GM12878 (cell line): ENCODE results near the gene STK33. TPM values are rescaled to one million over a fixed set of nuclear protein-coding genes. Genes with fewer than 3 reads are reported as not detected.

Source experiments
- ATAC-seq: fragments of 200-7000 bp; cut with Tn5 transposase; 3 replicates; pipeline ENCODE4 v1.9.1; 2020; ENCODE audit warnings: mild to moderate bottlenecking, moderate library complexity
- BruUV-seq: library from RNA; stranded (reverse); fragments of 400-500 nt; replicated peaks from 2 replicates; lab custom pipeline; 2021; lab: Mats Ljungman, UMichigan
- CTCF ChIA-PET: fragments of 300-600 bp; sonication (Branson Sonifier 250); formaldehyde crosslinking; extraction: SDS; loops from one replicate; lab custom pipeline; 2021; ENCODE audit warnings: inconsistent platforms; lab: Yijun Ruan, JAX
- POLR2A ChIA-PET: fragments of 350-600 bp; formaldehyde crosslinking; extraction: SDS; loops from one replicate; lab custom pipeline; 2021; ENCODE audit warnings: inconsistent platforms; lab: Charles Lee
- RAD21 ChIA-PET: fragments of 300-600 bp; sonication (Branson Sonifier 250); formaldehyde crosslinking; loops from one replicate; lab custom pipeline; 2023; ENCODE audit warnings: antibody characterized with exemption; ENCODE audit not compliant: unreplicated experiment; lab: Charles Lee
- SMC1A ChIA-PET: fragments of 300-600 bp; sonication (Branson Sonifier 250); formaldehyde crosslinking; loops from one replicate; lab custom pipeline; 2023; ENCODE audit not compliant: unreplicated experiment, uncharacterized antibody; lab: Charles Lee
- DNase-seq: peaks from one replicate; pipeline ENCODE4 v3.0.0-alpha.2; 2011; ENCODE audit warnings: low read depth, low spot score
- FAIRE-seq: peaks from 3 replicates; lab custom pipeline; 2011; peaks lifted over from hg19 to GRCh38; lab: Jason Lieb, UNC
- H2AFZ ChIP-seq: 2 replicates; pipeline ENCODE4 v1.6.0; 2011; ENCODE audit warnings: low read depth, low read length, control low read depth; ENCODE audit not compliant: control insufficient read depth
- H3K27ac ChIP-seq: 2 replicates; pipeline ENCODE4 v1.5.1; 2011; ENCODE audit warnings: control low read depth; ENCODE audit not compliant: control insufficient read depth, insufficient read depth
- H3K27me3 ChIP-seq, 2 experiments: replicated peaks in 1 of 2; 2 replicates each; pipeline versions ENCODE4 v1.6.0 to v1.6.1; 2011; ENCODE audit warnings: low read length in 1 of 2; ENCODE audit not compliant: control insufficient read depth in 2 of 2, insufficient read depth in 2 of 2
- H3K36me3 ChIP-seq, 2 experiments: 2 replicates each; pipeline ENCODE4 v1.5.1; 2011; ENCODE audit warnings: low read length in 1 of 2; ENCODE audit not compliant: control insufficient read depth in 2 of 2, insufficient read depth in 2 of 2
- H3K4me1 ChIP-seq: 2 replicates; pipeline ENCODE4 v1.6.1; 2011; ENCODE audit warnings: mild to moderate bottlenecking, low read length, moderate library complexity, mixed read lengths; ENCODE audit not compliant: control insufficient read depth, insufficient read depth
- H3K4me2 ChIP-seq: 2 replicates; pipeline ENCODE4 v1.6.0; 2011; ENCODE audit warnings: control low read depth; ENCODE audit not compliant: control insufficient read depth, insufficient read depth
- H3K4me3 ChIP-seq: fragments of 200-600 bp; sonication (generic); 2 replicates; pipeline ENCODE4 v1.5.1; 2016
- H3K79me2 ChIP-seq: 2 replicates; pipeline ENCODE4 v1.6.0; 2011; ENCODE audit warnings: low read length; ENCODE audit not compliant: control insufficient read depth, insufficient read depth
- H3K9ac ChIP-seq: 2 replicates; pipeline ENCODE4 v1.8.0; 2011; ENCODE audit warnings: low read length, control low read depth, mixed read lengths; ENCODE audit not compliant: control insufficient read depth, insufficient read depth
- H3K9me3 ChIP-seq: replicated peaks from 3 replicates; pipeline ENCODE4 v1.5.1; 2011; ENCODE audit warnings: mild to moderate bottlenecking, low read length; ENCODE audit not compliant: control insufficient read depth, insufficient read depth
- H4K20me1 ChIP-seq: 2 replicates; pipeline ENCODE4 v1.6.0; 2011; ENCODE audit not compliant: control insufficient read depth, insufficient read depth
- CHD2 ChIP-seq: IDR thresholded peaks from 2 replicates; pipeline ENCODE4 v1.6.1; 2011; ENCODE audit warnings: low read depth, low read length, improper control_type of control experiment, borderline replicate concordance
- CHD4 ChIP-seq: fragments of 200-600 bp; sonication (generic); IDR thresholded peaks from 2 replicates; pipeline ENCODE4 v1.6.1; 2016; ENCODE audit warnings: mild to moderate bottlenecking
- EGR1 ChIP-seq, 2 experiments: IDR thresholded peaks; 1 replicate in 1 of 2; 2 replicates in 1 of 2; pipeline ENCODE4 v1.6.1; 2011 to 2012; ENCODE audit warnings: low read depth in 2 of 2, low read length in 2 of 2, borderline replicate concordance in 1 of 2, mild to moderate bottlenecking in 1 of 2, moderate library complexity in 1 of 2
- MXI1 ChIP-seq: fragments of 150-350 bp; IDR thresholded peaks from 2 replicates; pipeline ENCODE4 v1.6.1; 2011; ENCODE audit warnings: low read depth, mild to moderate bottlenecking, inconsistent platforms, low read length, improper control_type of control experiment
- NR2F1 ChIP-seq: fragments of 450-650 bp; conservative IDR thresholded peaks from 2 replicates; pipeline ENCODE4 v1.6.1; 2017; ENCODE audit warnings: mild to moderate bottlenecking
- PML ChIP-seq: IDR thresholded peaks from 2 replicates; pipeline ENCODE4 v1.6.1; 2012; ENCODE audit warnings: low read length, inconsistent platforms
- RUNX3 ChIP-seq: IDR thresholded peaks from 2 replicates; pipeline ENCODE4 v1.6.1; 2012; ENCODE audit warnings: low read length, inconsistent platforms
- ZZZ3 ChIP-seq: IDR thresholded peaks from 2 replicates; pipeline ENCODE4 v1.6.1; 2011; ENCODE audit warnings: low read depth; ENCODE audit not compliant: control insufficient read depth, insufficient read length
- WGBS: methylation state at CpG from one replicate; pipeline ENCODE4 v1.1.6; 2016; ENCODE audit warnings: low lambda C conversion rate; ENCODE audit not compliant: insufficient replicate concordance, insufficient coverage; ENCODE audit errors: missing lambda C conversion rate; 5-methylcytosine and 5-hydroxymethylcytosine counted together
- in situ Hi-C: fragments of 300-500 bp; cut with MboI; formaldehyde crosslinking; loops from 9 replicates; pipeline ENCODE4 v1.14.3; 2018; ENCODE audit warnings: mixed read lengths
- intact Hi-C: fragments of 100-400 bp; cut with micrococcal nuclease; formaldehyde crosslinking; loops from one replicate; pipeline ENCODE4 v1.14.2; 2022; ENCODE audit not compliant: unreplicated experiment
- polyA plus RNA-seq, 11 experiments: library from polyadenylated mRNA; depleted of rRNA in 4 of 11; unstranded in 6 of 11; stranded (reverse) in 5 of 11; fragments of >200 nt; fragmentation: Nextera tagmentation in 4 of 11; fragmentation: Illumina TruSeq in 1 of 11; extraction: Ambion mirVana in 4 of 11; extraction: Trizol in 1 of 11; gene quantifications; 1 replicate in 1 of 11; 2 replicates in 10 of 11; pipeline versions ENCODE4 v1.2.1 to v1.2.3, GENCODE V29; 2011 to 2016; ENCODE audit warnings: inconsistent platforms in 2 of 11, missing spikeins in 2 of 11, low read depth in 1 of 11
- total RNA-seq, 4 experiments: library from RNA; depleted of rRNA in 3 of 4; stranded (reverse); fragments of >200 nt in 3 of 4; fragmentation: Illumina TruSeq in 1 of 4; extraction: Trizol in 1 of 4; gene quantifications; 2 replicates each; pipeline versions ENCODE4 v1.2.1 to v1.2.3, GENCODE V29; 2013 to 2021
- TF ChIP-seq, protein P1 (sequence below): fragments of 450-650 bp; formaldehyde crosslinking; IDR thresholded peaks from 2 replicates; pipeline ENCODE4 v1.4.0; 2020; ENCODE audit warnings: mild to moderate bottlenecking, moderate library complexity
- TF ChIP-seq, protein P2 (sequence below): fragments of 450-650 bp; IDR thresholded peaks from 2 replicates; pipeline ENCODE4 v1.6.1; 2016; ENCODE audit warnings: mild to moderate bottlenecking

STK33 gene
- total and polyA plus RNA-seq, 10 of the 15 experiments (the other 5 are each of a cell fraction or from before 2014, with no cell fraction given) = 5.2 to 27.3 (median 18.3) TPM

DNA sequence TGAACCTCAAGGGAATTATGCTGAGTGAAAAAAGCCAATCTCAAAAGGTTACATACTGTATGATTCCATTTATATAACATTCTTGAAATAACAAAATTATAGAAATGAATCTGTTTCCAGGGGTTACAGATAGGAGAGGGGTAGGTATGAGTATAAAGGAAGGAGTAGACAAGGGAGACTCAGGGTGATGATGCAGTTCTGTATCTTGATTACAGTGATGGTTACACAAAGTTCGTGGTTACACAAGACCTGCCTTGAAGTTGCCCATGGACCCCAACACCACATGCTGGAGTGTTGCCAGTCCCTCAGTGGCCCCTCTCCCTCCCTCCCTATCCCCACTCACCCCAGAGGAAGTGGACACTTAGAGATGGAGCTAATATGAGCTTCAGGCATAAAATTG, 20.3 kb downstream of the STK33 start:
- Histone ChIP-seq H3K4me2 (no peak overlapping the region), H3K27ac (no peak overlapping the region), H3K9ac (no peak overlapping the region), H3K79me2 (no peaks in the 10 kb centered on the region), H3K4me3 (no peak overlapping the region), H3K27me3 (no peaks in the 10 kb centered on the region), H3K9me3 (no peaks in the 10 kb centered on the region; the same call in 2 of the 3 replicates), H3K4me1 (no peaks in the 10 kb centered on the region), H4K20me1 (no peaks in the 10 kb centered on the region), H2AFZ (no peak overlapping the region), H3K36me3 (no peaks in the 10 kb centered on the region)
- ChIA-PET RAD21 (no interaction called here), CTCF (interaction anchor here (1.0 to 1.6 kb wide), 2 partner anchors 17 to 19 kb away, joined by 3 to 4 read pairs; no protein-coding TSS in a partner anchor), POLR2A (no interaction called here), SMC1A (interaction anchor here (1.1 kb wide), 1 partner anchor 21 kb away, joined by 4 read pairs; the partner anchor contains the start of gene STK33)
- in situ Hi-C loops = no loop called here
- 7% methylated on average over 1 of the region's 1 CpG for WGBS
- TF ChIP-seq CHD4 (no peak), ZZZ3 (no peak), RUNX3 (0 out of 2 replicates have a peak, but pooled peaks have one; percentile 13), PML (no peak), CHD2 (no peak)
- FAIRE-seq (no peak), DNase-seq (no peak), ATAC-seq (peak; percentile 63)
- no TSS peak for BruUV-seq
- intact Hi-C loops = no loop called here

- H3K27me3 ChIP-seq = no peaks in the 10 kb centered on the region
- FAIRE-seq (peak; percentile 44), ATAC-seq (peak; percentile 89), DNase-seq (no peak)
- RAD21 ChIA-PET = interaction anchor here (0.8 to 4.8 kb wide), 42 partner anchors 8 to 391 kb away, joined by 3 to 47 read pairs (median 6); partner anchors contain the start of genes LMO1, RPL27A, STK33 and TRIM66
- SMC1A ChIA-PET = interaction anchor here (0.7 to 6.9 kb wide), 51 partner anchors 8 to 392 kb away, joined by 3 to 46 read pairs (median 5); partner anchors contain the start of genes LMO1, STK33 and TRIM66
- no peak overlapping the region for H2AFZ ChIP-seq
- in situ Hi-C loops = loop anchor here (5.0 kb wide), 2 partner anchors 230 to 340 kb away; no protein-coding TSS in a partner anchor
- H3K4me2 ChIP-seq = peak overlapping the region; percentile 26; the same call in 1 of the 2 replicates
- CTCF ChIA-PET = interaction anchor here (0.8 to 8.6 kb wide), 57 partner anchors 8 to 581 kb away, joined by 3 to 68 read pairs (median 5); partner anchors contain the start of genes EIF3F, LMO1 and STK33
- no peaks in the 10 kb centered on the region for H3K36me3 ChIP-seq
- no peak overlapping the region for H3K9ac ChIP-seq
- H3K4me1 ChIP-seq = peaks cover 5% of the 10 kb centered on the region; the same call in 1 of the 2 replicates
- intact Hi-C loops = loop anchor here (2.0 to 5.0 kb wide), 2 partner anchors 239 to 395 kb away; partner anchors contain the start of gene TMEM9B
- POLR2A ChIA-PET = interaction anchor here (0.6 to 1.4 kb wide), 6 partner anchors 26 to 366 kb away, joined by 3 read pairs; partner anchors contain the start of gene STK33
- no peaks in the 10 kb centered on the region for H4K20me1 ChIP-seq
- 25% methylated on average over 2 of the region's 2 CpGs for WGBS
- no TSS peak for BruUV-seq
- no peak overlapping the region for H3K4me3 ChIP-seq
- no peak overlapping the region for H3K27ac ChIP-seq
- H3K79me2 ChIP-seq = no peaks in the 10 kb centered on the region; the same call in 1 of the 2 replicates
- H3K9me3 ChIP-seq = no peaks in the 10 kb centered on the region
- TF ChIP-seq, protein P1, sequence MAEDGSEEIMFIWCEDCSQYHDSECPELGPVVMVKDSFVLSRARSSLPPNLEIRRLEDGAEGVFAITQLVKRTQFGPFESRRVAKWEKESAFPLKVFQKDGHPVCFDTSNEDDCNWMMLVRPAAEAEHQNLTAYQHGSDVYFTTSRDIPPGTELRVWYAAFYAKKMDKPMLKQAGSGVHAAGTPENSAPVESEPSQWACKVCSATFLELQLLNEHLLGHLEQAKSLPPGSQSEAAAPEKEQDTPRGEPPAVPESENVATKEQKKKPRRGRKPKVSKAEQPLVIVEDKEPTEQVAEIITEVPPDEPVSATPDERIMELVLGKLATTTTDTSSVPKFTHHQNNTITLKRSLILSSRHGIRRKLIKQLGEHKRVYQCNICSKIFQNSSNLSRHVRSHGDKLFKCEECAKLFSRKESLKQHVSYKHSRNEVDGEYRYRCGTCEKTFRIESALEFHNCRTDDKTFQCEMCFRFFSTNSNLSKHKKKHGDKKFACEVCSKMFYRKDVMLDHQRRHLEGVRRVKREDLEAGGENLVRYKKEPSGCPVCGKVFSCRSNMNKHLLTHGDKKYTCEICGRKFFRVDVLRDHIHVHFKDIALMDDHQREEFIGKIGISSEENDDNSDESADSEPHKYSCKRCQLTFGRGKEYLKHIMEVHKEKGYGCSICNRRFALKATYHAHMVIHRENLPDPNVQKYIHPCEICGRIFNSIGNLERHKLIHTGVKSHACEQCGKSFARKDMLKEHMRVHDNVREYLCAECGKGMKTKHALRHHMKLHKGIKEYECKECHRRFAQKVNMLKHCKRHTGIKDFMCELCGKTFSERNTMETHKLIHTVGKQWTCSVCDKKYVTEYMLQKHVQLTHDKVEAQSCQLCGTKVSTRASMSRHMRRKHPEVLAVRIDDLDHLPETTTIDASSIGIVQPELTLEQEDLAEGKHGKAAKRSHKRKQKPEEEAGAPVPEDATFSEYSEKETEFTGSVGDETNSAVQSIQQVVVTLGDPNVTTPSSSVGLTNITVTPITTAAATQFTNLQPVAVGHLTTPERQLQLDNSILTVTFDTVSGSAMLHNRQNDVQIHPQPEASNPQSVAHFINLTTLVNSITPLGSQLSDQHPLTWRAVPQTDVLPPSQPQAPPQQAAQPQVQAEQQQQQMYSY (CRISPR knock-in tag) = no peak
- TF ChIP-seq CHD4 = no peak
- TF ChIP-seq NR2F1 = 0 out of 2 replicates have a peak, but pooled peaks have one; percentile 30
- TF ChIP-seq MXI1 = no peak
- TF ChIP-seq EGR1 (IDR thresholded peaks at IDR 0.05; ENCODE audit: borderline replicate concordance in 1 of 2, low read depth in 2 of 2, low read length in 2 of 2) = no peak
- TF ChIP-seq, protein P2, sequence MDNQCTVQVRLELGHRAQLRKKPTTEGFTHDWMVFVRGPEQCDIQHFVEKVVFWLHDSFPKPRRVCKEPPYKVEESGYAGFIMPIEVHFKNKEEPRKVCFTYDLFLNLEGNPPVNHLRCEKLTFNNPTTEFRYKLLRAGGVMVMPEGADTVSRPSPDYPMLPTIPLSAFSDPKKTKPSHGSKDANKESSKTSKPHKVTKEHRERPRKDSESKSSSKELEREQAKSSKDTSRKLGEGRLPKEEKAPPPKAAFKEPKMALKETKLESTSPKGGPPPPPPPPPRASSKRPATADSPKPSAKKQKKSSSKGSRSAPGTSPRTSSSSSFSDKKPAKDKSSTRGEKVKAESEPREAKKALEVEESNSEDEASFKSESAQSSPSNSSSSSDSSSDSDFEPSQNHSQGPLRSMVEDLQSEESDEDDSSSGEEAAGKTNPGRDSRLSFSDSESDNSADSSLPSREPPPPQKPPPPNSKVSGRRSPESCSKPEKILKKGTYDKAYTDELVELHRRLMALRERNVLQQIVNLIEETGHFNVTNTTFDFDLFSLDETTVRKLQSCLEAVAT = no peak
These were observed 26.3 kb downstream of the STK33 start for GRCh38 chr11:8567602-8568198.
